Measurements from ENCODE around the gene MCM3AP. TPM values are rescaled to one million over a fixed set of nuclear protein-coding genes. Genes with fewer than 3 reads are reported as not detected.

The MCM3AP gene
- 30.5 to 45.3 TPM (median 44.1 TPM) in 5 replicates for total RNA-seq (2022; extraction: Qiagen RNA extraction)

GRCh38 chr21:46285206-46285661 lies at the start of gene MCM3AP:
Gene MCM3AP (minus strand): TSS chr21:46285611. CDS start chr21:46285286, 325 bp downstream.

DNA sequence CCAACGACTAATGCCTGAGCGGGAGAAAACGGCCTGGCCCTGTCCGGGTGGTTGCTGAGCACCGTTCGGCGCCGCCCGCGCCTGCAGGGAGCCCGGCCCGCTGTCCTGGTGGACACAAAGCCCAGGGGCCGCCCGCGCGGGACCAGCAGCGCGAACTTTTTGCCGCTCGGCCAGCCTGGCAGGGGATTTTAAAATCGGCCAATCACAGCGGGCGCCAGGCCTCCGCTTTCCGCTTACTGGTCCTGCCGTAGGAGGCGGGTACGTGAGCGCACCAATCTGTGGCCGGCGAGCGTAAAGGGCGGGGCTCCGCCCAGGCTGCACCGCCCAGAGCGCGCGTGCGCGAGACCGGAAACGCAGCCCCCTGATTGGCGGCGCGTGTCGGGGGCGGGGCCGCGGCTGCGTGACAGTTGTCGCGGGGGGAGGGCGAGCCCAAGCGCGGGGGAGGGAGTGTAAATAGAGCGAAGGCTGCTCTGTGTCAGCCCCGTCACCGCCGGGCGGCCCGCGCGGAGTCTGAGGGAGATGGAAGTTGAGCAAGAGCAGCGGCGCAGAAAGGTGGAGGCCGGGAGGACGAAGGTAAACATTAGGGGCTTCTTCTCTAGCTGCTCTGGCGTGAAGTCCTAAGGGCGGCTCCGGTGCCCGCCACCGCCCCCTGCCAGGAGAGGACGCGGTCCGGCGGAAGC lies 38.4 kb upstream of the MCM3AP start, which contains the start of the genes C21orf58 and PCNT:
C21orf58 (minus strand) TSS at position 161 of the 680 bp plus-strand sequence. CDS start 1,132 bp downstream, outside the sequence.
PCNT (plus strand) TSS at position 447 of the 680 bp plus-strand sequence; CDS start at position 520, 73 bp downstream.

DNA sequence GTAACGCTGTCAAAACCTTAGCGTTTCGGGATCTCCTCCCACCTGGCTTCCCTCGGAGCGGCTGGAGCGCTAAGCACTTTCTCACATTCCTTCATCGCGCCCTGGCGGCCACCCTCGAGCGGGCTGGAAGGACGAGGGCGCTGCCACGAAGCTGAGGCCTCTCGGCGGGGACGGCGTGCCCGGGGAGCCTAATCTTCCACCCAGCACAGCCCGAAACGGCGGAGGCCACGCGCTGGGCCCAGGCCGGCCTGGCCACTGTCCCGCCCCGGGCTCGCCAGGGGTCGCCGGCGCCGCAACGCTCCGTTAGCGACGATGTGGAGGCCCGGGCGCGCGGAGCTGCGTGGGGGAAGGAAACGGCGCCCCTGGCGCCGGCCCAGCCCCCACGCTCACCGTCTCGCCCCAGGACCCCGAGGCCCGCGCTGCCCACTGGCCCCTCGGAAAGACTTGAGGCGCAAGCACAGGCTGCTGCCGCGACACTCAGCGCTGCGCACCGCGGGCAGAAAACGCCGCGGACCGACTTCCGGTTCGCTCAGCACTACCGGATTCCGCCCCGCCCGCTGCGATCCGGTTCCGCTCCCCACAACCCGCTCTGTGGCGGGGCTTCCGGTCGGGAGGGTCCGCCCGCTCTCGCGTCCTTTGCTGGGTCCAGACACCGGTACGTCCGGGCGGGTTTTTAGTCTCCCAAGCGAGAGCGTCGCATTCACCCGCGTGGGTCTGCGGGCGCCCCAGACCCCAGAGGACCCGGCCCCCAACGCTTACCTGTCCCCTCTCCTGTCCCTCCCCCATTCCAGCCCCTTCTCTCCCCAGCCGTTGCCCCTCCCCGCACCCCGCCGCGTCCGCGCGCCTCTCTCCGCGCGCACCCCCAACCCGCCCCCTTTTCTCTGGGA lies 593 bp upstream of the MCM3AP start, which contains the start of gene YBEY:
YBEY (plus strand) TSS at position 582 of the 887 bp plus-strand sequence. CDS start 572 bp downstream, outside the sequence.

DNA sequence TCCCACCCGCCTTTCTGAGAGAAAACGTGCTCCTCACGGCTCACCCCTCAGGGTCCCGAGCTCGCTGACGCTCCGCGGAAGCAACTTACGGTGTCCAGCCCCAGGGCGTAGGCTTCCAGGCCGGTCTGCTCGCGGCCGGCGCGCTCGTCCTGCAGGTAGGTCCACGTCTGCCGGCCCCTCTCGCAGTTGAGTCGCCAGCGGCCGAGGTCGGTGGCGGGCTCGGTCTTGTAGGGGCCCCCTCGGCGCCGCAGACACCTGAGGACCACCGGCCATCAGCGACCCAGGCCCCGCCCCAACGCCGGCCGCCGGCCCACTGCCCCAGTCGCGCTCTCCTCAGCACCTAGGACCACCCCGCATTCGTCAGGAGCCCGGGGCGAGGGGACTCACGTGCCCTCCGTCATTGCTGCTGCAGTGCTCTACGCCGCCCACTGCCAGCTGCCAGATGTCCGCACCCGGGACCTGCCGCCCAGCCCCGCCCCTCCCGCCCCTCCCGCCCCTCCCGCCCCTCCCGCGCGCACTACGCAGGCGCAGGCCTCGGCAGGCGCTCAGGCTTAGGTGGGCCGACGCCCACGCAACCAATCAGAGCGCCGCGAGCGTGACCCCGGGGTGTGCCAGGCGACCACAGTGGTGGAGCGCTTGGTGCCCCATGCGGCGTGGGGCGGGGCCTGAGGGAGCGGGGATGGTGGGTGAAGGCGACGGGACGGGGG lies 56.9 kb downstream of the MCM3AP start, which contains the start of gene LSS:
LSS (minus strand) TSS at position 430 of the 707 bp plus-strand sequence; CDS start at position 401, 29 bp downstream.

Other genes starting within 250 kb of the MCM3AP start
- gene COL6A2, start 187.5 kb downstream of the MCM3AP start, total RNA-seq (2022; extraction: Qiagen RNA extraction): 13.8 to 17.6 TPM (median 14.9 TPM) in 5 replicates
- 0.12 TPM in 1 of 5 replicates, not detected in the others for gene FTCD, start 130.0 kb downstream of the MCM3AP start, total RNA-seq (2022; extraction: Qiagen RNA extraction)
- gene SPATC1L, start 101.2 kb downstream of the MCM3AP start, total RNA-seq (2022; extraction: Qiagen RNA extraction): 0.06 to 0.10 TPM (median 0.07 TPM) in 3 of 5 replicates, not detected in the others
- 10.2 to 14.2 TPM (median 13.0 TPM) in 5 replicates for gene LSS, start 56.8 kb downstream of the MCM3AP start, total RNA-seq (2022; extraction: Qiagen RNA extraction)
- 26.6 to 31.8 TPM (median 27.8 TPM) in 5 replicates for gene YBEY, start 731 bp upstream of the MCM3AP start, total RNA-seq (2022; extraction: Qiagen RNA extraction)
- 3.4 to 7.1 TPM (median 5.2 TPM) in 5 replicates for gene C21orf58, start 38.3 kb upstream of the MCM3AP start, total RNA-seq (2022; extraction: Qiagen RNA extraction)
- 14.0 to 17.1 TPM (median 14.6 TPM) in 5 replicates for gene PCNT, start 38.5 kb upstream of the MCM3AP start, total RNA-seq (2022; extraction: Qiagen RNA extraction)
- 9.2 to 13.6 TPM (median 12.1 TPM) in 5 replicates for gene DIP2A, start 173.3 kb upstream of the MCM3AP start, total RNA-seq (2022; extraction: Qiagen RNA extraction)

Data from A549 treated with CORT108297 at 1 μM for 4 hours (cell line).